Central memory CD4-positive, alpha-beta T cell (primary cell): Measurements from ENCODE around the gene SNW1.
"Not testable (repeated sequence)": the region's sequence is repeated elsewhere in the genome, so short reads cannot be mapped to it uniquely, and the experiment has no call there.

Experiments used
- DNase-seq: peaks from one replicate; pipeline ENCODE4 v3.0.0; 2022
- total RNA-seq, 3 experiments: gene quantifications; one replicate each; lab custom pipeline; 2026; lab: John Stamatoyannopoulos, UW

SNW1 gene
- total RNA-seq, result 80.3 to 126 (median 101) reads per million in 3 experiments

DNA sequence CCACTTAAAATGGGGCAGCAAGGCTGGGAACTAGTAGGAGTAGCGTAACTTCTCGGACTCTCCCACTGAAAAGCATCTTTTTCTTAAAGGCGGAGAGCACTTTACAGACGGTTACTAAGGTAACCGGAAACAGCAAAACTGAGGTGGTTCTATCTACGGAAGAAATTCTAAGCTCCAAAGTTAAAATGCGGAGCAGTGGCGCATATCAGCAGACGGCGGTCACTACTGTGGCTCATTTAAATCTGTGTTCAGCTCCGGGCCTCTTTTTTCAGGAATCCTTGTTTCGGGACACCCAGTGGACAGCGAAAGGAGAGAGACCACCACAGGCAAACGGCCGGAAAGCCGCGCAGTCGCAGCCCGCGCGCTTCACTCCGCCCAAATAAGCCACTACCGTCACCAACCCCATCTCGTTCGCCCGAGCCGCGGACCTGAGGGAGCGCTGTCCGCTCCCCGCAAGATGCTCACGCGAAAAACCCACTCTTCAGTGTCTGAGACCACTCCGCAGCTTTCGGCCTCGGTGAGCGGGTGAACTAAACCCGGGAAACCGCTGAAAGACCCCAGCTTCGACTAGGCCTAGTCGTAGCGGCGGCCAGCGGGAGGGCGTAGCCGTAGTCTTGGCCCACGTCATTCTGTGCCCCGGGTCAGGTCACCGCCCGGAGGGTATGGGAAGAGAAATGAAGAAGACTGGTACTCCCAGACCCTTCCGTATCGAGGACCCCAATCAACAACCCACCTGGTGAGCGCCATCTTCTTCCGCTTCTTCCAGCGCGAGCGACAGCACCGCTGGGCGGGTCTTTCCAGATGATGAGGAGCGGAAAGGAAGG is at the start of gene SNW1:
Gene SNW1, minus strand, starts transcription at position 776 of the 824 bp plus-strand sequence. Its CDS starts 29 bp downstream, at position 747.
- peak; percentile 90 for DNase-seq

DNA sequence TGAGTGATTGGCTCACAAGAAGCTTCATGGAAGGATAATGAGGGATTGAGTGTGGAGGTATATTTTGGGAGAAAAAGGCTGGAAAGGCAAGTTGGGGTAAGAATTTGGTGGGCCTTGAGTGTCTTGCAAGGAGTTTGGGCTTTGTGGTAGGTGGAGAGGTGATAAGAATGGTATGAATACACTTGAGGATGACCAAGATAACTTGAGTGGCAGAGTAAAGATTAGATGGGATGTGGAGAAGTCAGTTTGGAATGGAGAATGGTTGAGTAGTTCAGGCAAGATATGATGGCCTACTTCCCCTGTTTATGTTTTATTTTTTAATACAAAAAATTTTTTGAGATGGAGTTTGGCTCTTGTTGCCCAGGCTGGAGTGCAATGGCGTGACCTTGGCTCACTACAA is 48.1 kb upstream of the SNW1 start:
- DNase-seq, result no peak

- DNase-seq, result no peak
Measured at GRCh38 chr14:77808250-77808649, 47.3 kb upstream of the SNW1 start.

DNA sequence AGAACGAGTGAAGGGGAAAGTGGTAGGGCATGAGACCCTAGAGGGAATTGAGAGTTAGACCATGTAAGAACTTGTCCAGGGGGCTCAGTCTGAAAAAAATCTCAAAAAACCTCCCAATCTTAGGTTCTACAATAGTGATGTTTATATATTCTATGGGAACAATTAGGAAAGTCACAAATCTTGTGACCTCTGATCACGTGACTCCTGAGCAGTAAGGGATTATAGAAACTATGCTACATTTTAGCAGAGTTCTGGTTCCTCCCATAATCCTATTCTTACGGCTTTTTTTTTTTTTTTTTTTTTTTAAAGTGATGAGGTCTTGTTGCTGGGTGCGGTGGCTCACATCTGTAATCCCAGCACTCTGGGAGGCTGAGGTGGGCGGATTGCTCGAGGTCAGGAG is 44.8 kb upstream of the SNW1 start:
- no peak for DNase-seq

DNA sequence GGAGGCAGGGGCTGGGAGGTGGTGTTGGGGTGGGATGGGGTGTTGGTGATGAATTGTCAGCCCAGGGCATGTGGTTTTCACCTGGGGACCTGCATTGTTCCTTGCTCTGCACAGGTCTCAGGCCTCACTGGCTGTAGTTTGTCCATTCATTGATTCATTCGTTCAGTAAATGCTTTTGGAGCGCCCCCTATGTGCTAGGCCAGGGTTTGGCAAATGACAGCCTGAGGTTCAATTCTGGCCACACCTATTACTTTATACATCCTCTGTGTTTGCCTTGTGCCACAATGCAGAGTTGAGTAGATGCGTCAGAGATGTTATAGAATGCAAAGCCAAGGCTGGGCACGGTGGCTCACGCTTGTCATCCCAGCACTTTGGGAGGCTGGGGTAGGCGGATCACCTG is 43.6 kb upstream of the SNW1 start:
- no peak for DNase-seq

DNA sequence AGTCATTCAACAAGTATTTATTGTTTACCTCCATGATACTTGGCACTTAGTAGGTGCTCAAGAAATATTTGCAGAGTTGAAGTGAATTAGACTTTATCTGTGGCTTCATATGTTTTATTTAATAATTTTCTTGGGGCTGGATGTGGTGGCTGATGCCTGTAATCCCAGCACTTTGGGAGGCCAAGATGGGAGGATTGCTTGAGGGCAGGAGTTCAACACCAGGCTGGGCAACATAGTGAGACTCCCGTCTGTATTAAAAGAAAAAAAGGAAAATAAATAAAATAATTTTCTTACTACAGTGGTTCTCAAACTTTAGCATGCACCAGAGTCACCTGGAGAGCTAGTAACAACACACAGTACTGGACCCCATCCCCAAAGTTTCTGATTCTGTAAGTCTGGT is 39.9 kb upstream of the SNW1 start:
- DNase-seq, result no peak

- peak; percentile 82 for DNase-seq
Measured at GRCh38 chr14:77799863-77800730, 39.1 kb upstream of the SNW1 start, which contains the start of gene ADCK1. ADCK1 (plus strand) TSS chr14:77800109; CDS start chr14:77818979, 18,870 bp downstream.

GRCh38 chr14:77799456-77799855 is 38.5 kb upstream of the SNW1 start:
- not testable (repeated sequence) for DNase-seq

GRCh38 chr14:77794357-77794756 is 33.4 kb upstream of the SNW1 start:
- DNase-seq, result no peak

- DNase-seq, result not testable (repeated sequence)
Measured at GRCh38 chr14:77793255-77793654, 32.3 kb upstream of the SNW1 start.

DNA sequence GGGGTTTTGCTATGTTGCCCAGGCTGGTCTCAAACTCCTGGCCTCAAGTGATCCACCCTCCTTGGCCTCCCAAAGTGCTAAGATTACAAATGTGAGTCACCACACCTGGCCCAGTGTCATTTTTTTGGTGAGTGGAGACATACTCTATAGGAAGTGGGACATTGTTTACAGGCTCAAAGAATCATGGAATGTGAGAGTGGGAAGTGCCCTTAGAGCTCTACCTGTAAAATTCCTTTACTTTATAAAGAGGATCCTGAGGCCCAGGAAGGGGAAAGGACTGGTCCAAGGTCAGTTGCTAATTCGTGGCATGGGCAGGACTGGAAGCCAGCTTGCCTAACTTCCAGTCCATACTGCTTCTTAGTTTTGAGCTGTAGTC is 30.3 kb upstream of the SNW1 start:
- no peak for DNase-seq

GRCh38 chr14:77790566-77791224 is 29.7 kb upstream of the SNW1 start:
- DNase-seq, result no peak

DNA sequence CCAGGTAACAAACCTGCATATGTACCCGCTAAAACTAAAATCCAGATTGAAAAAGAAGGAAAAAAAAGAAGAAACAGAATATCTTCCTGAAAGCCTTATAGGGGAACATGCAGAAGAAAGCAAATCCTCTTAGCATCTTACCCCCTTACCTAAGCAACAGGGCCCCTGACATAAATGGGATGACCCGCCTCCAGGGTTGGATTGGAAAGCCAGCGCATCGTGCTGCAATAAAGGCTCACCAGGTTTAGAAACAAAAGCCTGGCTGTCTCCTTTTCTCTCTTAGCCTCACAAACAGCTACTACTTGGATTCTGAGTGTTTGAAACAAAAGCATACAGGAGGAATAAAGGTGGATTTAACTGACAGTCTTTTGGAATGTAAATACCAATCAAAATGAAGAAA is 25.2 kb upstream of the SNW1 start:
- DNase-seq, result no peak

DNA sequence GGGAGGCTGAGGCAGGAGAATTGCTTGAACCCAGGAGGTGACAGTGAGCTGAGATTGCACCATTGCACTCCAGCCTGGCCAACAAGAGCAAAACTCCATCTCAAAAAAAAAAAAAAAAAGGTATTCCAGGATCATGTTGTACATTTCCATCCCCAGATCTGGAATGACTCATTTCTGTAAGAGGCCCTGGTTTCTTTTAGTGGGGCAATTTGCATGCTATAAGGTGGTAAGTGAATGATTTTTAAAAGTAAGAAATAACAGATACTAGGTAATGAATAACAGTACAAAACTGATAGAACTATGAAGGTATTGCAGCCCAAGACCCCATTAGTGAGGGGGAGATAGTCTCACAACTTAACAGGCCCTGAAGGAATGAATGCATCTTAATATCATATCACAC is 21.2 kb upstream of the SNW1 start:
- DNase-seq, result no peak

DNA sequence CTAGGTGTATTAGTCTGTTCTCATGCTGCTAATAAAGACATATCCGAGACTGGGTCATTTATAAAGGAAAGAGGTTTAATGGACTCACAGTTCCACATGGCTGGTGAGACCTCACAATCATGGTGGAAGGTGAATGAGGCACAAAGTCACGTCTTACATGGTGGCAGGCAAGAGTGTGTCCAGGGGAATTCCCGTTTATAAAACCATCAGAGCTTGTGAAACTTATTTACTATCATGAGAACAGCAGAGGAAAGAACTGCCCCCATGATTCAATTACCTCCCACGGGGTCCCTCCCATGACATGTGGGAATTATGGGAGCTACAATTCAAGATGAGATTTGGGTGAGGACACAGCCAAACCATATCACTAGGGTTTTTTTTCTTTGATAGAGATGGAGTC is 13.0 kb upstream of the SNW1 start:
- not testable (repeated sequence) for DNase-seq

DNA sequence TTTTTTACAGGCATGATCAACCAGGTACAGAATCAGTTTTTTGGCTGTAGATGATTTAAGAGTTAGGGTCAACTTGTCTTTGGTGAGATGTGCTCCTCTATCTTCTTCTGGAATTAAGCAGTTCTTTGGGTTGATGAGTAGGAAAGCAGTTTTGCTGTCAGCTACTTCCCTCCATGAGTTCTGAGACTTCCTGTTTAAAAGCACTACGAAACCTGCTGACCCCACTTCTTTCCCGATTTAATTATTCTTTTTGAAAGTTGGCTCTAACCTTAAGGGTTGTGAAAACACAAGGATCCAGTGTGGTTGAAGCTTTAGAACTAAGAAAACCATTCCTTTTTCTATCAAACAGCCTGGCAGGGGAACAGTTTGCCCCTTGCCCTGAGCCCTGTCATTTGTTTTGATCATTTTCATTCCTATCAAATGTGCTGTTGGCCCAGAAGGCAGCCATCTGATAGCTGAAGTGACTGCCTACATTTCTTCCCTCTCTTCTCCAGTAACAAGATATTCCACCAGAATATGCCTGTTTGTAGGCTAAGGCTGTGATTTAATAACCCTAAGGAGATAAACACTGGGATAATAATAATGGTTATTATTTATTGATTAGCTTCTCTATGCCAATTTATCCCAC is 7.6 kb upstream of the SNW1 start:
- DNase-seq, result not testable (repeated sequence)

GRCh38 chr14:77763978-77764377 is 3.0 kb upstream of the SNW1 start:
- DNase-seq, result no peak

GRCh38 chr14:77763316-77763715 is 2.4 kb upstream of the SNW1 start:
- DNase-seq, result no peak

DNA sequence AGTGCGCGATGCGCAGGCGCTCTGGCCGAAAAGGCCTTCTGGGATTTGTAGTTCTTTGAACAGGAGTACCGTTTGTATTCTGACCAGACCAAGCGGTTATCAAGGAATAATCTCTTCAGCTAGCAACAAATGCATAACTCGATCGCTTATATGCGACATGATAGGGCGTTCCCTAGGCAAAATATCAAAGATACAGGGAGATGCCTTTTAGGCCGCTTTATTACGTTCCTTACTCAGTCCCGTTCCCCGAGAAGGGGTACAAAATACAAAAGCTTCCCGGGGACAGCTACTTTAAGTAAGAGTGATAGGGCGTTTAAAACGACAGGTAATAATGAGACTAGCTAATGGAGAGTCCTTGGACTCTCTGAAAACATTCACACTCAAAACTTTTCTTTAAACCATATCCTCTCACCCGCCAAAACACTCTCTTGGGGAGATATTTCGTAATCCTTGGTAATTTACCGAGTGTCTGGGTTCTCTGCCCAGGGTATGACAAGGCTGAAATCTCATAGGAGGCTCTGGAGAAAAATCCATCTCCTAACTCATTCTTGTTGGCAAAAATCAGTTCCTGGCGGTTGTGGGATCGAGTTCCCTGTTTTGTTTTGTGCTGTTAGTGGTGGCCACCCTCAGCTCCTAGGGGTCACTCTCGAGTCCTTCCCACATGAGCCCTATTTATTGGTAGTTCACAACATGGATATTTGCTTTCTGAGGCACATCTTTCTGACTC is 412 bp upstream of the SNW1 start:
- DNase-seq, result no peak

DNA sequence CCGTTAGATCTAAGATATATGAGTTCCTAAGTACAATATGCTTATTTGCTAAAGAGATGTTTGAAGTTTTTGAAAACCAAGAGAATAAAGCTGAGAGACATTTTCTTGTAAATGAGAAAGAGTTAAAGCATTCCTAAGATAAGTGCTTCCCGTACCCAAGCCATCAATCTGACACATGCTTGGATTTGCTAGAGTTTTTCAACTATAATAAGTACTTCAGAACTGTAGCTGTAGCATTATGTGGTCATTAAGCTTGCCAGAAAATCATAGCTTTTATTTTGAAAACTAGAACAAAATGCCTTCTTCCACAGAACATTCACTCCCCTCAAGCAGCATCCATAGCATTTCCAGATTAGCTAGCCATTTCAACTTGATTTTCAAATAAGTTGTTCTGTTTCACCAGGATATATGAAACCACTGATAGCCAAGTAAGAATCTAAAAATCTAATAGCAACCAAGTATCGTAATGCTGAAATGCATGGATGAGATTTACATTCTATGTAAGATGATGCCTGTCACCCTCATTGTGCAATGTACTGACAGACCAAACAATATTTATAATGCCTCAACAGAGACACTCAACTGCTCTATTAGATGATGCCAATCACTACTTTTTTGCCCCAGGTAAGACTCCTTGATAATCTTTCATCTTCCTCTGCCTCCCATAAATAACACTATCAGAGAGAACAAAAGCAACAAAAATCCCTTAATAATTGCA is 8.0 kb downstream of the SNW1 start:
- DNase-seq, result no peak

DNA sequence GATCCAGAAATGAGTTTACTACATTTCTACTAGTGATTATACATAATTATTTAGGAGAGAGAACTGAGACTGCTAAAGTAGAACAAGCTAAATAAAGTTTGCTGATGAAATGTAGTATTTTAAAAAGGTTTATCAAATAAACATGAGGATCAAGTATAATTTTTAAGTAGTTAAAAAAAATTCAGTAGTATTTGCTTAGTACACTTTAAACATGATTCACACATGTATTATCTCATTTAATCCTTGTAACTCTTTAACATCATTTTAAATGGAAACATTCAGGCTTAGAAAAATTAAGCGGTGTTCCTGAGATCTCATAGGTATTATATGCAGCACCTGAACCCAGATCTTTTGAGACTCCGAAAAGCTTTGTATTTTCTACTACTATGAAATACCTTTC is 8.7 kb downstream of the SNW1 start:
- DNase-seq, result no peak
